MCF 10A (cell line): ENCODE results near the gene NARS2. TPM values are rescaled to one million over a fixed set of nuclear protein-coding genes. Genes with fewer than 3 reads are reported as not detected.

Source experiments
- BruUV-seq: library from RNA; stranded (reverse); fragments of 400-500 nt; replicated peaks from 2 replicates; lab custom pipeline; 2021; lab: Mats Ljungman, UMichigan
- CTCF ChIA-PET: fragments of 300-600 bp; sonication (Branson Sonifier 250); formaldehyde crosslinking; extraction: SDS; loops from one replicate; lab custom pipeline; 2021; ENCODE audit warnings: antibody characterized with exemption, inconsistent platforms; lab: Yijun Ruan, JAX
- POLR2A ChIA-PET: fragments of 300-600, 350-650 bp; sonication (Branson Sonifier 250); formaldehyde crosslinking; extraction: SDS; loops from one replicate; lab custom pipeline; 2020; ENCODE audit warnings: antibody characterized with exemption, inconsistent platforms; lab: Yijun Ruan, JAX
- DNase-seq: peaks from one replicate; pipeline ENCODE4 v3.0.0-alpha.2; 2018; ENCODE audit not compliant: unreplicated experiment
- H3K27ac Mint-ChIP-seq: one replicate; pipeline ENCODE4 v1.8.0; 2022; ENCODE audit warnings: mild to moderate bottlenecking, low read depth, mixed read lengths; ENCODE audit not compliant: unreplicated experiment
- H3K27me3 Mint-ChIP-seq: one replicate; pipeline ENCODE4 v1.8.0; 2022; ENCODE audit warnings: mixed read lengths; ENCODE audit not compliant: insufficient read depth, unreplicated experiment
- H3K36me3 Mint-ChIP-seq: one replicate; pipeline ENCODE4 v1.8.0; 2022; ENCODE audit warnings: mild to moderate bottlenecking, moderate library complexity, mixed read lengths; ENCODE audit not compliant: insufficient read depth, unreplicated experiment
- H3K4me1 Mint-ChIP-seq: one replicate; pipeline ENCODE4 v1.8.0; 2022; ENCODE audit warnings: mixed read lengths; ENCODE audit not compliant: insufficient read depth, unreplicated experiment
- H3K4me3 Mint-ChIP-seq: one replicate; pipeline ENCODE4 v1.8.0; 2022; ENCODE audit warnings: mild to moderate bottlenecking, moderate library complexity, mixed read lengths; ENCODE audit not compliant: unreplicated experiment
- H3K9me3 Mint-ChIP-seq: one replicate; pipeline ENCODE4 v1.8.0; 2022; ENCODE audit warnings: mixed read lengths; ENCODE audit not compliant: unreplicated experiment
- intact Hi-C: fragments of 100-400 bp; cut with micrococcal nuclease; formaldehyde crosslinking; loops from 2 replicates; pipeline ENCODE4 v1.14.1; 2022
- total RNA-seq: library from RNA; stranded (reverse); gene quantifications from 2 replicates; pipeline ENCODE4 v1.2.3, GENCODE V29; 2022
- TF ChIP-seq, protein P1 (sequence below): fragments of 200-600 bp; IDR thresholded peaks from one replicate; pipeline ENCODE4 v1.8.0; 2022; ENCODE audit warnings: antibody characterized with exemption, mild to moderate bottlenecking; ENCODE audit not compliant: unreplicated experiment

The NARS2 gene
- total RNA-seq, 1 experiment from 2014 or later = 24.6 TPM

DNA sequence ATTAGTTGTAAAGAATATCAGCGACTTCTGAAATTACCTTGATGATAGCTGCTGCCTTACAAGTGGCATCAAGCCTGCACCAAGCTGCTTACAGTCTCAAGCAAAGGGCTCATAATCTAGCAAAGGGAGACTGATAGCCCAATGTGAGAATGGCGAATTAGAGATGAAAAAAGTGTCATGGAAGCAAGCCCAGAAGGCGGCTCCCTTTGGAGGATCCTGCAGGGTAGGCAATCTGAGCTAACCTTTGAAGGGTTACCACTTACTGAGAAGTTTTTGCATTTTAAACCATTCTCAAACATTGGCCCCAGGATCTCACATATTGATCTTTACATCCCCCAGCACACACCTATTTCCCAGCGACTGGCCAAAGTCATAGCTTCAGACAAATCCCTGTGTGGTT is 175.5 kb downstream of the NARS2 start:
- no peaks in the 10 kb centered on the region for H3K4me1 Mint-ChIP-seq
- BruUV-seq = no TSS peak
- TF ChIP-seq, protein P1, sequence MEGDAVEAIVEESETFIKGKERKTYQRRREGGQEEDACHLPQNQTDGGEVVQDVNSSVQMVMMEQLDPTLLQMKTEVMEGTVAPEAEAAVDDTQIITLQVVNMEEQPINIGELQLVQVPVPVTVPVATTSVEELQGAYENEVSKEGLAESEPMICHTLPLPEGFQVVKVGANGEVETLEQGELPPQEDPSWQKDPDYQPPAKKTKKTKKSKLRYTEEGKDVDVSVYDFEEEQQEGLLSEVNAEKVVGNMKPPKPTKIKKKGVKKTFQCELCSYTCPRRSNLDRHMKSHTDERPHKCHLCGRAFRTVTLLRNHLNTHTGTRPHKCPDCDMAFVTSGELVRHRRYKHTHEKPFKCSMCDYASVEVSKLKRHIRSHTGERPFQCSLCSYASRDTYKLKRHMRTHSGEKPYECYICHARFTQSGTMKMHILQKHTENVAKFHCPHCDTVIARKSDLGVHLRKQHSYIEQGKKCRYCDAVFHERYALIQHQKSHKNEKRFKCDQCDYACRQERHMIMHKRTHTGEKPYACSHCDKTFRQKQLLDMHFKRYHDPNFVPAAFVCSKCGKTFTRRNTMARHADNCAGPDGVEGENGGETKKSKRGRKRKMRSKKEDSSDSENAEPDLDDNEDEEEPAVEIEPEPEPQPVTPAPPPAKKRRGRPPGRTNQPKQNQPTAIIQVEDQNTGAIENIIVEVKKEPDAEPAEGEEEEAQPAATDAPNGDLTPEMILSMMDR = no peak
- DNase-seq = no peak
- intact Hi-C loops = no loop called here
- POLR2A ChIA-PET = no interaction called here
- H3K36me3 Mint-ChIP-seq = no peaks in the 10 kb centered on the region
- H3K9me3 Mint-ChIP-seq = no peaks in the 10 kb centered on the region
- H3K27ac Mint-ChIP-seq = no peak overlapping the region
- CTCF ChIA-PET = interaction anchor here (1.5 kb wide), 1 partner anchor 165 kb away, joined by 7 read pairs; no protein-coding TSS in a partner anchor
- H3K4me3 Mint-ChIP-seq = no peak overlapping the region
- no peaks in the 10 kb centered on the region for H3K27me3 Mint-ChIP-seq

DNA sequence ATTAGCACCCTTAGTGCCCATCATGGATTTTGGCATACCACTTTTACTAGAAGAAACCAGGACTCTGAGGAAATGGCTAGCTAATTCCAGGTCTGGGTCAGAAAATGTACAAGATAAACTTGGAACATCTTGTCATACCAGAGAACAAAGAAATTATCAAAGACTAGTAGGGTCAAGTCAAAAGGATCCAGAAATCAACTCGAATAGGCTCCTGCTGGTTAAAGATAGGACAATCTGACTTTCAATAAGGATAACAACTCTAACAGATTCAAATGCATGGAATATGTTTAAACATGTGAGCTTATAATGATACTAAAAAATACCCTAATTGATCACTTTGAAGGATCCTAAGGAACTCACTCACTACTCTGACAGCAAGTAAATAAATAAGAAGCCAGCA is 175.9 kb downstream of the NARS2 start:
- CTCF ChIA-PET = interaction anchor here (1.5 kb wide), 1 partner anchor 165 kb away, joined by 7 read pairs; no protein-coding TSS in a partner anchor
- H3K4me1 Mint-ChIP-seq = no peaks in the 10 kb centered on the region

DNA sequence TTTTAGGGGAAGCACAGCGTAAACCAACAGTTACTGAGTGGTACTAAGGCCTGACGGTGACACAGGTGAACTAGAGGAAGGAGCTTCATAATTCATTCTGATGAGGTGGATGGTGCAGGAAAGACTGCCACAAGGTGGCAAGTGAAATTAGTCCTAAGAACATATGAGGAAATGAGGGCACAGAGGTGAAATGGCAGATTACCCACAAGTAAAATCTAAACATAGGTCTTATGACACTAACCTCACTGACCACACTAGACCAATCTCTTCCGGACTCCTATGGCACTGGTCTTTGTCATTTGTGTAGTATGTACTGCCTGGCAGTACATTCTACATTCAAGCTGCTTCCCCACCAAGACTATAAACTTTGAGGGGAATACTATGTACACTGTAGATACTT is 177.3 kb downstream of the NARS2 start:
- Mint-ChIP-seq H3K4me3 (no peak overlapping the region), H3K9me3 (no peaks in the 10 kb centered on the region), H3K27ac (no peak overlapping the region), H3K36me3 (no peaks in the 10 kb centered on the region), H3K27me3 (no peaks in the 10 kb centered on the region), H3K4me1 (no peaks in the 10 kb centered on the region)
- POLR2A ChIA-PET = no interaction called here
- CTCF ChIA-PET = interaction anchor here (0.9 to 1.0 kb wide), 2 partner anchors 169 to 390 kb away, joined by 3 read pairs; no protein-coding TSS in a partner anchor
- DNase-seq = no peak
- intact Hi-C loops = no loop called here
- no TSS peak for BruUV-seq
- TF ChIP-seq, protein P1 = no peak

More for the DNA sequence above, 175.9 kb downstream of the NARS2 start:
- no TSS peak for BruUV-seq
- no peaks in the 10 kb centered on the region for H3K36me3 Mint-ChIP-seq
- H3K27ac Mint-ChIP-seq = no peak overlapping the region
- POLR2A ChIA-PET = no interaction called here
- intact Hi-C loops = no loop called here
- no peaks in the 10 kb centered on the region for H3K9me3 Mint-ChIP-seq
- TF ChIP-seq, protein P1 = no peak
- H3K4me3 Mint-ChIP-seq = no peak overlapping the region
- no peak for DNase-seq
- H3K27me3 Mint-ChIP-seq = no peaks in the 10 kb centered on the region

DNA sequence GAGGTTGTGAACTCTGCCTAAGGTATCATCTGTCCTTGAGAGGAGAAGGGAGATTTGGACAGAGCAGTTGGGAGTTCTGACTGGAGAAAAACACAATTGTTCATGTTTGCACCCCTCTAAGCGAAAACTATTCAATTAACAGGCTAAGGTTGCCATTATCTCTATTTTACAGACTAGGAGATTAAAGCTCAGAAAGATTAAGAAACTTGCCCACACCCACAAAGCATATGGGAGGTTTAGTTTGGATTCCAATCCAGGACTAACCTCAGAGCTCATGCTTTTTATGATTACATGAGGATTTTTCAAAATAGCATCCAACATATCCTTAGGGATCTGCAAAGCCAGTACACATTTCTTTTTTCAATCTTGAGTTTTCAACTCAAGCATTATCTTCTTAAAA is 179.1 kb downstream of the NARS2 start:
- ChIA-PET POLR2A (no interaction called here), CTCF (interaction anchor here (0.6 kb wide), 2 partner anchors 106 to 1754 kb away, joined by 3 read pairs; no protein-coding TSS in a partner anchor)
- BruUV-seq = no TSS peak
- no peak overlapping the region for H3K4me3 Mint-ChIP-seq
- intact Hi-C loops = no loop called here
- H3K36me3 Mint-ChIP-seq = no peaks in the 10 kb centered on the region
- no peaks in the 10 kb centered on the region for H3K4me1 Mint-ChIP-seq
- no peaks in the 10 kb centered on the region for H3K27me3 Mint-ChIP-seq
- TF ChIP-seq, protein P1 = no peak
- DNase-seq = no peak
- no peak overlapping the region for H3K27ac Mint-ChIP-seq
- H3K9me3 Mint-ChIP-seq = no peaks in the 10 kb centered on the region
